Measurements from ENCODE around the gene DCHS2.

- TF ChIP-seq CTCF (IDR thresholded peaks at IDR 0.05) = no peak
- TF ChIP-seq EZH2 (IDR thresholded peaks at IDR 0.05) = no peak
- no peak for TF ChIP-seq EZH2phosphoT487 (IDR thresholded peaks at IDR 0.05)
Measured at GRCh38 chr4:154329939-154330338, 161.7 kb downstream of the DCHS2 start.

Data from neural progenitor cell (in vitro differentiated cells).